Central memory CD8-positive, alpha-beta T cell (primary cell): Measurements from ENCODE around the gene SGTB.
"Not testable (repeated sequence)": the region's sequence is repeated elsewhere in the genome, so short reads cannot be mapped to it uniquely, and the experiment has no call there.

Source experiments
- ATAC-seq: fragments of 150-1000 bp; cut with Tn5 transposase; replicated peaks from 2 replicates; pipeline ENCODE4 v1.10.0; 2022; ENCODE audit warnings: mild to moderate bottlenecking, moderate FRiP score, moderate number of reproducible peaks; ENCODE audit not compliant: poor library complexity, severe bottlenecking; ENCODE audit errors: extremely low read depth
- DNase-seq, 2 donors: peaks; one replicate each; pipeline ENCODE4 v3.0.0; 2021; ENCODE audit warnings: low spot score in 2 of 2
- H3K27ac Mint-ChIP-seq: one replicate; pipeline ENCODE4 v1.8.0; 2022; ENCODE audit warnings: low read depth, mild to moderate bottlenecking, moderate library complexity, mixed read lengths
- H3K27me3 Mint-ChIP-seq: one replicate; pipeline ENCODE4 v1.8.0; 2022; ENCODE audit warnings: mixed read lengths
- H3K36me3 Mint-ChIP-seq: one replicate; pipeline ENCODE4 v1.8.0; 2022; ENCODE audit warnings: mild to moderate bottlenecking, moderate library complexity, mixed read lengths; ENCODE audit not compliant: insufficient read depth
- H3K4me1 Mint-ChIP-seq: one replicate; pipeline ENCODE4 v1.8.0; 2022; ENCODE audit warnings: mixed read lengths
- H3K4me3 Mint-ChIP-seq: one replicate; pipeline ENCODE4 v1.8.0; 2022; ENCODE audit warnings: mild to moderate bottlenecking, moderate library complexity, mixed read lengths
- H3K9me3 Mint-ChIP-seq: one replicate; pipeline ENCODE4 v1.8.0; 2022; ENCODE audit warnings: mixed read lengths

SGTB gene

DNA sequence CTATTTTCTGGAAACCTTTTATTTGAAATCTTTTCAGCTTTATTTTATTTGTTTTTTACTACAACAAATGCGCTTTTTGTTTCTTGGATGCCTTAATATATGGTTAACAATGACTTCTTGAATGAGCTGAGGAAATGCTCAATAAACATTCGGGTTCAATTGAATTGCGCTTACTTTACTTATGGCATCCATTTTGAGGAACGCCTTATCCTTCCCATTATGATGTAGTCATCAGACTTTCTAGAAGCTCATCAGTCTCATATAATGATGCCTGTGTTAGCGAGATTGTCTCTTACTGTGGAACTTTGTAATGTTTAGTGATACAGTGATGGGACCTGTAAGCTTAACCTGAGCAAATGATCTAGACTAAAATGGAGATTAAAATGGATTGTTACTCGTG, 96.2 kb downstream of the SGTB start:
- ATAC-seq (no peak), DNase-seq (no peak)
- Mint-ChIP-seq H3K4me3 (peak overlapping the region; percentile 98), H3K36me3 (peaks cover 44% of the 10 kb centered on the region), H3K9me3 (no peaks in the 10 kb centered on the region), H3K27me3 (no peaks in the 10 kb centered on the region), H3K4me1 (peaks cover 24% of the 10 kb centered on the region), H3K27ac (peak overlapping the region; percentile 99)

- ATAC-seq (peak; percentile 73), DNase-seq (peak; percentile 69 to 82)
- Mint-ChIP-seq H3K36me3 (peaks cover 42% of the 10 kb centered on the region), H3K4me3 (peak within 1 kb of the TSS; percentile 98), H3K4me1 (peaks cover 24% of the 10 kb centered on the region), H3K9me3 (no peaks in the 10 kb centered on the region), H3K27ac (peak within 1 kb of the TSS; percentile 99), H3K27me3 (no peaks in the 10 kb centered on the region)
These were observed 97.0 kb downstream of the SGTB start, which contains the start of the genes SHLD3 and TRAPPC13 for GRCh38 chr5:65624571-65625555. Gene SHLD3, plus strand, starts transcription at chr5:65625027. Its CDS starts 4,561 bp downstream, at chr5:65629588. Gene TRAPPC13, plus strand, starts transcription at chr5:65625027. Its CDS starts 34 bp downstream, at chr5:65625061.

GRCh38 chr5:65624025-65624570, 97.8 kb downstream of the SGTB start, which contains the start of gene TRIM23:
Gene TRIM23, minus strand, starts transcription at chr5:65624333. Its CDS starts 59 bp downstream, at chr5:65624274.
- Mint-ChIP-seq H3K9me3 (no peaks in the 10 kb centered on the region), H3K4me1 (peaks cover 27% of the 10 kb centered on the region), H3K27me3 (no peaks in the 10 kb centered on the region), H3K36me3 (peaks cover 37% of the 10 kb centered on the region), H3K27ac (peak within 1 kb of the TSS; percentile 99), H3K4me3 (peak within 1 kb of the TSS; percentile 98)
- DNase-seq (peak; percentile 78 to 88), ATAC-seq (peak; percentile 95)

DNA sequence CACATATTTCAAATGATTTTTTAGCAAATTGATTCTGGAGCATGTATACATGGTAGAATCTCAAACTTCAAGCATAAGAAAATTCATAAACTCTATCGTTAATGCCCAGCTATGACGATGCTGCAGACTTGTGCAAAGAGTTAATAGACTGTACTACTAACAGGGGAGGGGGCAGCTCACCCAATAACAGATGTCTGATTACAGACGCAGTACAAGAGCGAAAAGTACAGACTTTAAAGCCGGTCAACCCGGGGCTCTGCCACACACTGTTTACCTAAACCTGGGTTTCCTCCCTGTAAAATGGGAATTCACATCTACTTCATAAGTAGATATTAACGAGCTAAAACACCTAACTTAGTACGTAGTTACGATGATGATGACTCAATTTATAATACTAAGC, 98.4 kb downstream of the SGTB start:
- H3K4me1 Mint-ChIP-seq, result peaks cover 30% of the 10 kb centered on the region
- peak overlapping the region; percentile 98 for H3K4me3 Mint-ChIP-seq
- DNase-seq, result no peak
- no peaks in the 10 kb centered on the region for H3K9me3 Mint-ChIP-seq
- H3K36me3 Mint-ChIP-seq, result peaks cover 33% of the 10 kb centered on the region
- no peak for ATAC-seq
- peak overlapping the region; percentile 99 for H3K27ac Mint-ChIP-seq
- H3K27me3 Mint-ChIP-seq, result no peaks in the 10 kb centered on the region

DNA sequence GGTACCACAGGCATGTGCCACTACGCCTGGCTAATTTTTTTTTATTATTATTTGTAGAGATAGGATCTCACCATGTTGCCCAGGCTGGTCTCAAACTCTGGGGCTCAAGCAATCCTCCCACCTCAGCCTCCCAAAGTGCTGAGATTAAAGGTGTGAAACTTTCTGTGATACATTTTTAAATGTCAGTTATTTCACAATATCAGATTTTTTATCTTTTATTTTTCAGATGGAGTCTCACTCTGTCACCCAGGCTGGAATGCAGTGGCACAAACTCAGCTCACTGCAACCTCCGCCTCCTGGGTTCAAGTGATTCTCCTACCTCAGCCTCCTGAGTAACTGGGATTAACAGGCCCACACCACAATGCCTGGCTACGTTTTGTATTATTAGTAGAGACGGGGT, 99.9 kb downstream of the SGTB start:
- H3K27ac Mint-ChIP-seq, DNase-seq, H3K27me3 Mint-ChIP-seq, ATAC-seq, H3K9me3 Mint-ChIP-seq: not testable (repeated sequence)
- peaks cover 27% of the 10 kb centered on the region for H3K36me3 Mint-ChIP-seq
- H3K4me1 Mint-ChIP-seq, result peaks cover 35% of the 10 kb centered on the region
- peak overlapping the region; percentile 98 for H3K4me3 Mint-ChIP-seq

GRCh38 chr5:65620021-65620420, 101.9 kb downstream of the SGTB start:
- H3K27me3 Mint-ChIP-seq, result no peaks in the 10 kb centered on the region
- no peak overlapping the region for H3K27ac Mint-ChIP-seq
- peaks cover 26% of the 10 kb centered on the region for H3K36me3 Mint-ChIP-seq
- no peaks in the 10 kb centered on the region for H3K9me3 Mint-ChIP-seq
- DNase-seq (no peak), ATAC-seq (no peak)
- H3K4me3 Mint-ChIP-seq, result no peak overlapping the region
- peaks cover 36% of the 10 kb centered on the region for H3K4me1 Mint-ChIP-seq
